GM18907 (cell line): ENCODE data around the gene CTSA.

Source experiments
- ATAC-seq: cut with Tn5 transposase; IDR thresholded peaks from one replicate; pipeline ENCODE4 v1.9.1; 2021; ENCODE audit warnings: mild to moderate bottlenecking, moderate library complexity; ENCODE audit not compliant: unreplicated experiment

Gene CTSA

GRCh38 chr20:45934586-45935415, 43.7 kb downstream of the CTSA start, which contains the start of gene PCIF1:
Gene PCIF1 (plus strand): TSS chr20:45934683. CDS start chr20:45939000, 4,317 bp downstream.
- peak; percentile 77 for ATAC-seq

DNA sequence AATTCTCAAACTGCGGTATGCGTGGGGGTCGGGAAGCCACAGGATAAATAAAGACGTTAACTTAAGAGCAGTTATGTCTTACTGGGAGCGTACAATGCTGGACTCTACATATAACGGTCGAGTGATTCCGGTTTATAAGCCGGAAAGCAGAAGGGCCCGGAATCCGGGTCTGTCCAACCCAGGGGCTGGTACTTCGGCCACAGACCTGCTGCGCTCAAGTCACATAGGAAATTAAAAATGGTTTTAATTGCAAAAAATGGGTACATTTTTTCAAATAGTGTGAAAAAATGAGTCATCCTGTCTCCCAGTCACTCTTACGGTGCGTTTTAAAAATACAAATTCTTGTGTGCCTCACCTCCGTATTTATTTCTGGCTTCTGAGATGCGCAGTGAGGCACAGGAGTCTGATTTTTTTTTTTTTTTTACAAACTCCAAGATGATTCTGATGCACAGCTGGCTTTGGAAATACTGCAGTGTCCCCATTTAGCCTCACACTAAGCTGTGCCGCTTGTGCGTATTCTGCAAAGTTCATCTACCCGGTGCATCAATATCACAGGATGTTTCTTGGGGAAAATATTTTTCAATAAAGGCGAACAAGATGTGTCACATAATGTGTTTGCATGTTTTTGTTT, 44.4 kb downstream of the CTSA start:
- ATAC-seq: peak; percentile 28

DNA sequence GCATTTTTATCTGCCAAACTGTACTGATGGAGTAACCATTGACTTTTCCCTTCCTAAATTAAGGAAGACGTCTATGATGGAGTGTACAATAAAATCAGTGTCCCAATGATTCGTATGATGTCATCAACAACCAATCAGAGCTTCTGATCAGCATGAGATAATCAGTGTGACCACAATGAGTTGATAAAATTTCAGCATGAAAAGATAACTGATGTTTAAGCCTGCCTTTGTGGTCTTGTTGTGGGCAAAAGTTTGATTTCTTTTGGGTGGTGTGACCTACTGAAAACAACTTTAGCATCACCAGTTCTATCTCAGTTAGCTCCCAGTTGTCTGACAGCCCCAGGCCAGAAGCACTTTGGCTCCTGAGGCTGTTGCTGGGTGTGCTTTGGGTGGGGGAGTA, 46.6 kb downstream of the CTSA start:
- ATAC-seq: no peak

DNA sequence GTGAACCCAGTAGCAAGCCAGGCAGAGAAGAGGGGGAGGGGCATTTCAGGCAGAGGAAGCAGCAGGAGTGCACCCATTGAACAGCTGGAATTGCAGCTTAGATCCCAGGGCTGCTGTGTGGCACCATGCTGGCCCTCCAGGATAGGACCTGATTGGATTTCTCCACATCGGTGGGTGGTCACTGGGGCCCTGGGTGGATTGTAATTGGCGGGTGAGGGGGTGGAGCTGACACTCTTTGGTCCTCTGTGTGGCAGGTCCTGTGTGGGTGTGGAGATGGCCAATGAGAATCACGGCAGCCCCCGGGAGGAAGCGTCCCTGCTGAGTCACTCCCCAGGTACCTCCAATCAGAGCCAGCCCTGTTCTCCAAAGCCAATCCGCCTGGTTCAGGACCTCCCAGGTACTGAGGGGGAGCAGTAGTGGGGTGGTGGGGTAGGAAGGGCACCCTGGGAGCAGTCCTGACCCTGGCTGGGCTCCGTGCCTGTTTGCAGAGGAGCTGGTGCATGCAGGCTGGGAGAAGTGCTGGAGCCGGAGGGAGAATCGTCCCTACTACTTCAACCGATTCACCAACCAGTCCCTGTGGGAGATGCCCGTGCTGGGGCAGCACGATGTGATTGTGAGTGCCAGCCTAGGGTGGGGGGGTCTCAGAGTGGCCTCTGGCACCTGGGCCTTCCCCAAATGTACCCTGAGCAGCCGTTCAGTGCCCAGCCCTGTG, 47.7 kb downstream of the CTSA start:
- ATAC-seq: no peak

- no peak for ATAC-seq
Observed at GRCh38 chr20:45940053-45940452, 48.9 kb downstream of the CTSA start.

- no peak for ATAC-seq
Observed at GRCh38 chr20:45940469-45940868, 49.3 kb downstream of the CTSA start.

GRCh38 chr20:45943613-45944012, 52.5 kb downstream of the CTSA start:
- no peak for ATAC-seq

GRCh38 chr20:45944151-45944964, 53.2 kb downstream of the CTSA start:
- no peak for ATAC-seq

DNA sequence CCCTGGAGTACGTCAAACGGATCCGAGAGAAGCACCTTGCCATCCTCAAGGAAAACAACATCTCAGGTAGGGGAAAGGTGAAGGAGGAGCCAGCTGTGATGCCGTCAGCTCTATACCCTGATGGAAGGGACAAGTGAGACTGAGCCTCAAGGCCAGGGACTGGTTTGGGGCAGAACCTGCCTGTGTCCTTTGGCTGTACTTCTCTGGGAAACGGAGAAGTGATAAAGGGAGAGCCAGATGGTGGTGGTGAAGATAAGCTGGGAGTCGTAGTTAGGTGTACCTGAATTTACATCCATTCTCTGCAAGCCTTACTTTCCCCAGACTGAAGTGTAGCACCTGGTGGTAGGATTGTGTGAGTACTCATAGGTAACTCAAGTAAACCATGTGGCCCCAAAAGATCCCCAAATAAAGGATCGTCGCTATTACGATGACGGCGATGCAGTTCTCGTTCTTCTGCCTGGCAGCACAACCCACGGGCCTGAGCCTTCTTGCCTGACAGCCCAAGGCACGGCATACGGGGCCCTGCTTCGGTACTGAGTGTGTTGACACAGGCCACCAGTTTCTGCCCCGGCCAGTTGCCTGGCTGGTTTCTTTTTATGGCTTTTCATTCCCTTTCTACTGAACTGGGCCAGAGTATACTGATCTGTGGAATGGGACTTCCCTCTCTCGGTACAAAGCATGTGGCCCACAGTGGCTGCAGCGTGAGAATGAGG, 54.0 kb downstream of the CTSA start:
- ATAC-seq: no peak

GRCh38 chr20:45945678-45946148, 54.6 kb downstream of the CTSA start:
- no peak for ATAC-seq

DNA sequence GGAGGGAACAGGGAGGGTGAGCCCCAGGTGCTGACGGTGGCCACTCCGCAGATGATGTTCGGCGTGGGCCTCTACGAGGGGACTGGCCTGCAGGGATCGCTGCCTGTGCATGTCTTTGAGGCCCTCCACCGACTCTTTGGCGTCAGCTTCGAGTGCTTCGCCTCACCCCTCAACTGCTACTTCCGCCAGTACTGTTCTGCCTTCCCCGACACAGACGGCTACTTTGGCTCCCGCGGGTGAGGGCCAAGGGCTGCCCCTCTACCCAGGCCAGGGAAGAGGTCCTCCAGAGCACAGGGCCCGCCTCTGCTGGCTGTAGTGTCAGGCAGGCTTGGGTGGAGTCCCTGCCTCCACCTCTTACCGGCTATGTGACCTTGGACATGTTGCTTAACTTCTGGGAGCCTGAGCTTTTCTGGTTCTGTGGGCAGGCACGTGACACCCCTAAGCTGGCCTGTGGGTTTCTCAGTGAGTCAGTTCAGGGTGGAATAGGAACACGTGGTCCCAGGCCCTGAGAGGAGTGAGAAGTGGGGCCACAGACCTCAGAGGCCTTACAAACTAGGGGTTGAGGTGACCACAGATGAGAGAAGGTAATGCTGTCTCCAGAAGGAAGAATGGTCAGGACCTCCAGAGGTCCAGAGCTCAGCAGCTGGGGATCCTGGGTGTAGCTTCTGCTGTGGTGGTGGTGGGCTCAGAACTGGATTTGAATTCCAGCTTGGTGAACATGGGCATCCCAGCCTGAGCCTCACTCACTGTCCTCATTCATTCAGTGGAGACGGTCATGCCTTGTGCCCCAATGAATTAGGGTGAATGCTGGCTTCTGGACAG, 55.2 kb downstream of the CTSA start:
- ATAC-seq: no peak

DNA sequence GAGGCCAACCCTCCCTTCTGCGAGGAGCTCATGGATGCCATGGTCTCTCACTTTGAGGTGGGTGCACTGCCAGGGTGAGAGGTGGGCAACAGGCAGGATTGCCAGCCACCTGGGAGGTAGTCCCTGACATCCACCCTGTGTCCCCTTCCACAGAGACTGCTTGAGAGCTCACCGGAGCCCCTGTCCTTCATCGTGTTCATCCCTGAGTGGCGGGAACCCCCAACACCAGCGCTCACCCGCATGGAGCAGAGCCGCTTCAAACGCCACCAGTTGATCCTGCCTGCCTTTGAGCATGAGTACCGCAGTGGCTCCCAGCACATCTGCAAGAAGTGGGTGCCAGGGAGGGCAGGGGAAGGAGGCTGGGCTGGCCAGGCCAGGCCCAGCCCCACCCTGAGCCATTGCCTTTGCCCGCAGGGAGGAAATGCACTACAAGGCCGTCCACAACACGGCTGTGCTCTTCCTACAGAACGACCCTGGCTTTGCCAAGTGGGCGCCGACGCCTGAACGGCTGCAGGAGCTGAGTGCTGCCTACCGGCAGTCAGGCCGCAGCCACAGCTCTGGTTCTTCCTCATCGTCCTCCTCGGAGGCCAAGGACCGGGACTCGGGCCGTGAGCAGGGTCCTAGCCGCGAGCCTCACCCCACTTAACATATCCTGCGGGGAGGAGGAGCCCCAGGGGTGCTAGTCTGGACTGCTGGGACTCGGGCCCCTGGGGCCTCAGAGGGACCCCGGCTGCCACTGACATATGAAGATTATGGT, 56.2 kb downstream of the CTSA start:
- no peak for ATAC-seq

GRCh38 chr20:45948261-45948733, 57.2 kb downstream of the CTSA start:
- ATAC-seq: no peak
